ENCODE measurements around the gene GNAO1. TPM values are rescaled to one million over a fixed set of nuclear protein-coding genes. Genes with fewer than 3 reads are reported as not detected.

GNAO1 gene
- total and polyA plus RNA-seq, 2 of the 13 experiments (the other 11 are each of a cell fraction or from before 2014, with no cell fraction given), result not detected

GRCh38 chr16:56316545-56316944 is 125.3 kb downstream of the GNAO1 start:
- DNase-seq (ENCODE audit: low spot score), result no peak
- intact Hi-C loops (cut with micrococcal nuclease; ENCODE audit: unreplicated experiment), result loop anchor here (5.0 kb wide), 1 partner anchor 114 kb away; no protein-coding TSS in a partner anchor
- POLR2A ChIA-PET, result no interaction called here

More at GRCh38 chr16:56316545-56316944, 125.3 kb downstream of the GNAO1 start:
- H4K20me1 ChIP-seq (ENCODE audit: insufficient read depth, low read length), result no peaks in the 10 kb centered on the region
- peaks cover 2 to 49% of the 10 kb centered on the region in 2 experiments for H3K27me3 ChIP-seq (ENCODE audit: control insufficient read depth in 1 of 2, insufficient read depth in 2 of 2, low read length in 2 of 2)
- CTCF ChIA-PET (ENCODE audit: low intra/inter-chr PET ratio, low total read pairs), result interaction anchor here (2.5 to 2.9 kb wide), 2 partner anchors 40 to 372 kb away, joined by 8 to 24 read pairs; no protein-coding TSS in a partner anchor
- WGBS (ENCODE audit: low lambda C conversion rate), result 1% methylated on average over 7 of the region's 7 CpGs
- H3K27ac ChIP-seq (ENCODE audit: extremely low read length, insufficient read depth, low read length), result no peak overlapping the region
- FAIRE-seq, result no peak
- H3K4me3 ChIP-seq (replicated peaks in 1 of 3; ENCODE audit: insufficient read depth in 1 of 3, low read depth in 2 of 3, low read length in 3 of 3), result no peak overlapping the region
- in situ Hi-C loops (cut with HindIII; ENCODE audit: extremely low pct_ligation_motif_present, low pct_unique_long_range_greater_than_20kb), result loop anchor here (25.0 kb wide), 1 partner anchor 854 kb away; no protein-coding TSS in a partner anchor
- no peak overlapping the region for H3K9ac ChIP-seq (ENCODE audit: insufficient read depth, low read depth, low read length)
- H3K79me2 ChIP-seq (ENCODE audit: insufficient read depth, low read length), result no peaks in the 10 kb centered on the region
- TF ChIP-seq TFAP4 (IDR thresholded peaks at IDR 0.05; ENCODE audit: borderline replicate concordance, low read depth), result 0 out of 2 replicates have a peak, but pooled peaks have one; percentile 14
- no peak for TF ChIP-seq MAFG (CRISPR knock-in tag; IDR thresholded peaks at IDR 0.05)
- peak; percentile 37 for TF ChIP-seq CTCF (CRISPR knock-in tag; IDR thresholded peaks at IDR 0.05)
- no peak for TF ChIP-seq ZNF720 (CRISPR knock-in tag; IDR thresholded peaks at IDR 0.05)
- TF ChIP-seq ZSCAN31 (CRISPR knock-in tag; IDR thresholded peaks at IDR 0.05; ENCODE audit: low read depth), result no peak
- no peak for TF ChIP-seq ZBED4 (CRISPR knock-in tag; IDR thresholded peaks at IDR 0.05; ENCODE audit: borderline replicate concordance)
- TF ChIP-seq PAF1 (CRISPR knock-in tag; IDR thresholded peaks at IDR 0.05), result no peak
- peak; percentile 23 for TF ChIP-seq XRCC5 (optimal IDR thresholded peaks at IDR 0.05; ENCODE audit: low read length)
- TF ChIP-seq MIXL1 (CRISPR knock-in tag; IDR thresholded peaks at IDR 0.05), result no peak
- ATAC-seq, result peak; percentile 74
- no peaks in the 10 kb centered on the region for H3K36me3 ChIP-seq (replicated peaks in 1 of 2; ENCODE audit: control insufficient read depth in 1 of 2, insufficient read depth in 2 of 2, low read length in 2 of 2)
- no TSS peak for BruUV-seq (replicated peaks)
- no peaks in the 10 kb centered on the region for H3K9me3 ChIP-seq (ENCODE audit: low read length)
- no peak overlapping the region for H2AFZ ChIP-seq (ENCODE audit: low read length)
- no peak overlapping the region for H3K4me2 ChIP-seq (ENCODE audit: low read depth, low read length)
- no peaks in the 10 kb centered on the region for H3K4me1 ChIP-seq (ENCODE audit: insufficient read depth, low read length)

Data from HepG2 (cell line).